Hepatocyte (in vitro differentiated cells): ENCODE results near the gene PLEKHF1. TPM values are rescaled to one million over a fixed set of nuclear protein-coding genes. Genes with fewer than 3 reads are reported as not detected.
A peak's percentile ranks its signal among the peaks of the same experiment; 100 is the strongest.

ENCODE experiments used
- DNase-seq: peaks from one replicate; pipeline ENCODE4 v3.0.0-alpha.2; 2016; ENCODE audit warnings: low spot score
- H2AFZ ChIP-seq: fragments of 200-600 bp; sonication (generic); 2 replicates; pipeline ENCODE4 v1.6.0; 2016; ENCODE audit warnings: antibody characterized with exemption, mild to moderate bottlenecking
- H3K27ac ChIP-seq: fragments of 200-600 bp; sonication (generic); 2 replicates; pipeline ENCODE4 v1.5.1; 2016; ENCODE audit warnings: mild to moderate bottlenecking
- H3K27me3 ChIP-seq: fragments of 200-600 bp; sonication (generic); 2 replicates; pipeline ENCODE4 v1.6.1; 2016
- H3K36me3 ChIP-seq: fragments of 200-600 bp; sonication (generic); replicated peaks from 2 replicates; pipeline ENCODE4 v1.5.1; 2016; ENCODE audit warnings: low read depth; ENCODE audit not compliant: insufficient read depth
- H3K4me1 ChIP-seq: fragments of 200-600 bp; sonication (generic); 2 replicates; pipeline ENCODE4 v1.5.1; 2016; ENCODE audit warnings: mild to moderate bottlenecking, moderate library complexity; ENCODE audit not compliant: insufficient read depth
- H3K4me2 ChIP-seq: fragments of 200-600 bp; sonication (generic); 2 replicates; pipeline ENCODE4 v1.6.0; 2016
- H3K4me3 ChIP-seq: fragments of 200-600 bp; sonication (generic); 2 replicates; pipeline ENCODE4 v1.5.1; 2016; ENCODE audit warnings: mild to moderate bottlenecking
- H3K79me2 ChIP-seq: fragments of 200-600 bp; sonication (generic); 2 replicates; pipeline ENCODE4 v1.6.0; 2017; ENCODE audit warnings: mild to moderate bottlenecking
- H3K9me2 ChIP-seq: fragments of 200-600 bp; sonication (generic); replicated peaks from 2 replicates; pipeline ENCODE4 v1.6.0; 2017; ENCODE audit warnings: mild to moderate bottlenecking; ENCODE audit not compliant: insufficient read depth
- H3K9me3 ChIP-seq: fragments of 200-600 bp; sonication (generic); 2 replicates; pipeline ENCODE4 v1.5.1; 2016; ENCODE audit warnings: low read depth, mild to moderate bottlenecking
- H4K20me1 ChIP-seq: fragments of 200-600 bp; sonication (generic); 2 replicates; pipeline ENCODE4 v1.6.0; 2016; ENCODE audit warnings: mild to moderate bottlenecking; ENCODE audit not compliant: insufficient read depth, poor library complexity, severe bottlenecking
- EZH2 ChIP-seq: fragments of 200-600 bp; sonication (generic); IDR thresholded peaks from 2 replicates; pipeline ENCODE4 v1.6.1; 2016; ENCODE audit warnings: antibody characterized with exemption, mild to moderate bottlenecking, borderline replicate concordance
- EZH2phosphoT487 ChIP-seq: fragments of 200-600 bp; sonication (generic); IDR thresholded peaks from one replicate; pipeline ENCODE4 v1.6.1; 2018; ENCODE audit warnings: antibody characterized with exemption, mild to moderate bottlenecking, low read depth, moderate library complexity; ENCODE audit not compliant: unreplicated experiment, severe bottlenecking
- WGBS: methylation state at CpG from one replicate; pipeline ENCODE4 v1.1.6; 2016; ENCODE audit warnings: low lambda C conversion rate; ENCODE audit errors: missing lambda C conversion rate; 5-methylcytosine and 5-hydroxymethylcytosine counted together
- polyA plus RNA-seq: library from polyadenylated mRNA; unstranded; fragments of >200 nt; fragmentation: Nextera tagmentation; extraction: Ambion mirVana; gene quantifications from 2 replicates; pipeline ENCODE4 v1.2.1, GENCODE V29; 2016
- total RNA-seq: library from RNA; depleted of rRNA; stranded (reverse); fragments of >200 nt; gene quantifications from 2 replicates; pipeline ENCODE4 v1.2.3, GENCODE V29; 2014
- TF ChIP-seq, protein P1 (sequence below): fragments of 200-600 bp; sonication (generic); IDR thresholded peaks from 2 replicates; pipeline ENCODE4 v1.5.1; 2016; ENCODE audit warnings: antibody characterized with exemption, mild to moderate bottlenecking; ENCODE audit not compliant: poor library complexity

The PLEKHF1 gene
- total and polyA plus RNA-seq, 2 experiments from 2014 or later = 2.4 to 2.7 TPM

GRCh38 chr19:29711584-29712132 is 46.4 kb downstream of the PLEKHF1 start:
- no peaks in the 10 kb centered on the region for H3K27me3 ChIP-seq
- H3K4me2 ChIP-seq = no peak overlapping the region
- no peak overlapping the region for H2AFZ ChIP-seq
- H3K36me3 ChIP-seq = no peaks in the 10 kb centered on the region
- no peaks in the 10 kb centered on the region for H4K20me1 ChIP-seq
- TF ChIP-seq EZH2phosphoT487 (no peak), EZH2 (no peak)
- TF ChIP-seq, protein P1, sequence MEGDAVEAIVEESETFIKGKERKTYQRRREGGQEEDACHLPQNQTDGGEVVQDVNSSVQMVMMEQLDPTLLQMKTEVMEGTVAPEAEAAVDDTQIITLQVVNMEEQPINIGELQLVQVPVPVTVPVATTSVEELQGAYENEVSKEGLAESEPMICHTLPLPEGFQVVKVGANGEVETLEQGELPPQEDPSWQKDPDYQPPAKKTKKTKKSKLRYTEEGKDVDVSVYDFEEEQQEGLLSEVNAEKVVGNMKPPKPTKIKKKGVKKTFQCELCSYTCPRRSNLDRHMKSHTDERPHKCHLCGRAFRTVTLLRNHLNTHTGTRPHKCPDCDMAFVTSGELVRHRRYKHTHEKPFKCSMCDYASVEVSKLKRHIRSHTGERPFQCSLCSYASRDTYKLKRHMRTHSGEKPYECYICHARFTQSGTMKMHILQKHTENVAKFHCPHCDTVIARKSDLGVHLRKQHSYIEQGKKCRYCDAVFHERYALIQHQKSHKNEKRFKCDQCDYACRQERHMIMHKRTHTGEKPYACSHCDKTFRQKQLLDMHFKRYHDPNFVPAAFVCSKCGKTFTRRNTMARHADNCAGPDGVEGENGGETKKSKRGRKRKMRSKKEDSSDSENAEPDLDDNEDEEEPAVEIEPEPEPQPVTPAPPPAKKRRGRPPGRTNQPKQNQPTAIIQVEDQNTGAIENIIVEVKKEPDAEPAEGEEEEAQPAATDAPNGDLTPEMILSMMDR = no peak
- no peaks in the 10 kb centered on the region for H3K9me3 ChIP-seq
- H3K4me3 ChIP-seq = no peak overlapping the region
- 81% methylated on average over 6 of the region's 6 CpGs for WGBS
- peaks cover 70% of the 10 kb centered on the region for H3K79me2 ChIP-seq
- H3K27ac ChIP-seq = no peak overlapping the region
- no peak for DNase-seq
- H3K9me2 ChIP-seq = no peaks in the 10 kb centered on the region
- peaks cover 27% of the 10 kb centered on the region for H3K4me1 ChIP-seq

- H3K36me3 ChIP-seq = no peaks in the 10 kb centered on the region
- H3K4me3 ChIP-seq = no peak overlapping the region
- TF ChIP-seq, protein P1 = no peak
- TF ChIP-seq EZH2phosphoT487 (no peak), EZH2 (no peak)
- no peak overlapping the region for H3K27ac ChIP-seq
- peaks cover 63% of the 10 kb centered on the region for H3K79me2 ChIP-seq
- H2AFZ ChIP-seq = no peak overlapping the region
- DNase-seq = no peak
- no peaks in the 10 kb centered on the region for H4K20me1 ChIP-seq
- WGBS = 66% methylated on average over 9 of the region's 9 CpGs
- no peaks in the 10 kb centered on the region for H3K27me3 ChIP-seq
- no peaks in the 10 kb centered on the region for H3K9me2 ChIP-seq
- H3K4me2 ChIP-seq = peak overlapping the region; percentile 94
- no peaks in the 10 kb centered on the region for H3K9me3 ChIP-seq
- peaks cover 27% of the 10 kb centered on the region for H3K4me1 ChIP-seq
These were observed 47.7 kb downstream of the PLEKHF1 start for GRCh38 chr19:29712744-29713516.

GRCh38 chr19:29714371-29714952 is 49.2 kb downstream of the PLEKHF1 start:
- H3K27me3 ChIP-seq = no peaks in the 10 kb centered on the region
- no peaks in the 10 kb centered on the region for H3K36me3 ChIP-seq
- H3K27ac ChIP-seq = peak overlapping the region; percentile 95
- peak overlapping the region; percentile 94 for H3K4me2 ChIP-seq
- H4K20me1 ChIP-seq = no peaks in the 10 kb centered on the region
- H3K9me2 ChIP-seq = no peaks in the 10 kb centered on the region
- H3K4me3 ChIP-seq = peak overlapping the region; percentile 71
- peak overlapping the region; percentile 80 for H2AFZ ChIP-seq
- peaks cover 63% of the 10 kb centered on the region for H3K79me2 ChIP-seq
- no peaks in the 10 kb centered on the region for H3K9me3 ChIP-seq
- no peak for TF ChIP-seq EZH2
- TF ChIP-seq EZH2phosphoT487 = no peak
- TF ChIP-seq, protein P1 = no peak
- 64% methylated on average over 7 of the region's 15 CpGs for WGBS
- H3K4me1 ChIP-seq = peaks cover 20% of the 10 kb centered on the region
- no peak for DNase-seq
